ENCODE data around the gene MAGEA9B.
"Not testable (repeated sequence)": the region's sequence is repeated elsewhere in the genome, so short reads cannot be mapped to it uniquely, and the experiment has no call there.

MAGEA9B gene

DNA sequence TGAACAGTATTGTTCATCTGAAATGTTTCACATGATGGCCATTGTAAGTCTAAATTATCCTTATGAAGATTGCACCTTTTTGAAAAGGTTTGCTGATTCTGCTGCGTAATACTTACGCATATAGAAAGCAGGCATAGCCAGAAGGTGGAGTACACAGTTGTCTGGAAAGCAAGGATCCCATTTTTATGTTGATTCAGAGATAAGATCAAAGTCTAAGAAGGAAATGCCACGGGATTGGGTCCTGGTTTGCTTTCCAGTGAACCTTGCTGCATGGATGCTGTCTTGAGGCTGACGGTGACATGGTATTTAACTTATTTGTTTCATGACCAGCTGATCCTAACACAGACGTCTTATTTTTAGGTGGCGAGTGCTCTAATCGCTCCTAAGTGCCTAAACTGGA, 15.5 kb downstream of the MAGEA9B start:
- no peak for DNase-seq (ENCODE audit: low read depth in 2 of 2)

DNA sequence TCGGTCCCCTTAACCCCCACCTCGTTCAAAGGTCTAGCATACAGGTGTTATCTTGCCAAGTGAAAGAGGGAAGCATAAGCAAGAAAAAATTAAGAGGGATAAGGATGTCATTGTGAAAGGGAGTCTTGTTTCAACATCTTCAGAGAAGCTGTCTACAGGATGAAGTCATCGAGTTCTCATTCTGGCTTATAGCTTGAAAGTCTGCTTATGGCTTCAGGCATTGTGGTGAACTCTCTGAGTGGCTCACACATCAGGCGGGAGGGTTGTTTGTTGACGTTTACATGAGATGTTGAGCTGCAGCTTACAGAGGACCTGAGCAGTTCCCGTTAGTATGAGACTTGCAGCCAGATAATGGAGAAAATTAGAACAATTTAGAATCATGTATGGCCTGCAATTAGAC, 16.6 kb downstream of the MAGEA9B start:
- no peak for DNase-seq (ENCODE audit: low read depth in 2 of 2)

- no peak for DNase-seq (ENCODE audit: low read depth in 2 of 2)
These were observed 17.5 kb downstream of the MAGEA9B start for GRCh38 chrX:149569770-149570169.

- no peak for DNase-seq (ENCODE audit: low read depth in 2 of 2)
These were observed 18.5 kb downstream of the MAGEA9B start for GRCh38 chrX:149568701-149569296.

- DNase-seq (ENCODE audit: low read depth in 2 of 2): no peak
These were observed 19.4 kb downstream of the MAGEA9B start for GRCh38 chrX:149567621-149568417.

DNA sequence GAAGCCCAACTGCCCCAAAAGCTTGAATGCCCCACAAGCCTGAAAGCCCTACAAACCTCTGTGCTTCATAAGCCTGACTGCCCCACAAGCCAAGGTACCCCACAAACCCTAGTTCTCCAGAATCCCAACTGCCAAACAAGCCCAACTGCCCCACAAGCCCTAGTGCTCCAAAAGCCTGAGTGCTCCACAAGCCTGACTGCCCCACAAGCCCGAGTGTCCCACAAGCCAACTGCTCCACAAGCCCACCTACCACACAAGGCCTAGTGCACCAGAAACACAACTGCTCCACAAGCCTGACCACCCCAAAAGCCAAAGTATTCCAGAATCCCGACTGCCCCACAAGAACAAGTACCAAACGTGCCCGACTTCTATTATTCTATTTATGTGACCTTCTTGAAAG, 23.9 kb downstream of the MAGEA9B start:
- no peak for DNase-seq (ENCODE audit: low read depth in 2 of 2)

DNA sequence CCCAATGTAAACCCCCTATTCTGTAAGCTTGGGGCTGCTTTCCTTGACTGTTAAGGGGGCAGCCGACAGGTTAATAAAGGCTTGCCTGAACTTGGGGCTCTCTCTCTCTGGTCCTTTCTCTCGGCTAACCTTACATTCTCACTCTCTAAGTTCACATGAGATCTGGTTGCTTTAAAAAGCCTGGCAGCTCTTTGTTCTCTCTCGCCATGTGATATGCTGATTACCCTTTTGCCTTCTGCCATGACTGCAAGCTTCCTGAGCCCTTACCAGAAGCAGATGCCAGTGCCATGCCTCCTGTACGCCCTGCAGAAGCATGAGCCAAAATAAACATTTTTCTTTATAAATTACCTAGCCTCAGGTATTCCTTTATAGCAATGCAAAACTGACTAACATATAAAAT, 32.0 kb downstream of the MAGEA9B start:
- not testable (repeated sequence) for DNase-seq (ENCODE audit: low read depth in 2 of 2)

GRCh38 chrX:149551939-149552248, 35.4 kb downstream of the MAGEA9B start:
- not testable (repeated sequence) for DNase-seq (ENCODE audit: low read depth in 2 of 2)

DNA sequence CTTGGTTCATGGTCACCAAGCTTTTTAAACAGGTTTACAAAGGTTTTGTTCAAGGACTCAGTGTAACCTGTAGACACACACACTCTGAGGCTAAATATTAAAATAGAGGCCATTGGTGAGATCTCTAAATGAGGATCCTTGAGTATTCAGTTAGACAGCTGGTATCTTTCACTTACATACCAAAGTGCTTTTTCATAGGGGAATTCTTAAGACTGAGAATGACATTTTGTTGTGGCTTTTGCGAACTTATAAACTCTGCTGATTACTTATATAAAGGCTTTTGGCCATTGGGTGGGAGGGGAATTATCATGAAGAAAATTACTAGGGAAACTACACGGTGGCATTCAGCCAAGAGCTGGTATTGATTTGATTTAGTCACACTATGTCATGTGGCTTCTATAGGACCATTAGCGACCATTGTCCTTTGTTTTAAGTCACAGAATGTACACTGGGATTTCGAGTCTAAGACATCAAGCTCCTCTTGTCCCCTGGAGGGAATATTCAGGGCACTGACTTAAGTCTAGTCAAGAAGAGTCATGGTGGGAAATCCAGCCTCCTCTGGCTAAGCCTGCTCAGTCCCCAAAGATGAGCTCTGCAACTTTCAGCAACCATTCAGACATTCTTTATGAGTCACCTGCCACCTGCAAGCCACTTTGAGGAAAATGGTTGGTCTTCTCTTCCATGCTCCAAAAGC, 35.9 kb downstream of the MAGEA9B start:
- not testable (repeated sequence) for DNase-seq (ENCODE audit: low read depth in 2 of 2)

- not testable (repeated sequence) for DNase-seq (ENCODE audit: low read depth in 2 of 2)
These were observed 36.8 kb downstream of the MAGEA9B start for GRCh38 chrX:149550454-149550853.

DNA sequence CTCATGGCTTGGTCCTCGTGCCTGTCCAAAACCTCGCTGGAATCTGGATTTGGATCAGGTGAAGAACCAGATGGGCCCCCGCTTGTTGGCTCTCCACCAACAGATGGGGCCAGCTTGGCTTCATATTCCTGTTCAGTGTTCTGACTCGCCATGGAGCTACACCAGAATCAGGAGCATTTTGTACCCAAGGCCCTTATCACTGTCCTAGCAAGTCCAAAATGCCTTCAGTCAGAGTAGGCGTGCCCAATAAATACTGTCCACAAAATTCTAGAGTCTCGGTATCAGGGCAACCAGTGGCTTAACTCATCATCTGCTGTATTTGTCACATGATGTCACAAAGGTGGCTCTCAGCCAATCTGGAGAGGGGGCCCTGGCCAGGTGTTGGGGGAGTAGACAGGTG, 37.6 kb downstream of the MAGEA9B start, which contains the start of gene HSFX3:
HSFX3 (minus strand) TSS at position 224 of the 400 bp plus-strand sequence; CDS start at position 152, 72 bp downstream.
- DNase-seq (ENCODE audit: low read depth in 2 of 2): not testable (repeated sequence)

DNA sequence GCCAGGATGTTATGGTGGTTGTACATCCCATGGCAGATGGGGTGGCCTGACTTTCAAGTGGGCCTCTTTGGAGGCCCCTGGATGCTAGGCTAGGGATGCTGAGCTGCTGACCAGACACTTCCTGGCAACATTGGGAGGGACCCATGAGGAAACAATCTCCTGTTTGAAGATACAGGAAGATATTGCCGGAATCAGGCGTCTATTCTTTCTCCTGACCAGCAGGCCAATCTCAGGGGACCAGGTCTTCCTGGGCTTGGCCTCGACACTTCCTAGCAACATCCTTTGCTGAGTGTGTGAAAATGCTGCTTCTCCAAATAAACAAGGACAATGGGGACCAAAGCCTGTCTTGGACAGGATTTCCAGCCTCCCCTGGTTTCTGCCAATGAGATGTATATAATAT, 39.5 kb downstream of the MAGEA9B start:
- not testable (repeated sequence) for DNase-seq (ENCODE audit: low read depth in 2 of 2)

- not testable (repeated sequence) for DNase-seq (ENCODE audit: low read depth in 2 of 2)
These were observed 40.3 kb downstream of the MAGEA9B start for GRCh38 chrX:149546962-149547361.

DNA sequence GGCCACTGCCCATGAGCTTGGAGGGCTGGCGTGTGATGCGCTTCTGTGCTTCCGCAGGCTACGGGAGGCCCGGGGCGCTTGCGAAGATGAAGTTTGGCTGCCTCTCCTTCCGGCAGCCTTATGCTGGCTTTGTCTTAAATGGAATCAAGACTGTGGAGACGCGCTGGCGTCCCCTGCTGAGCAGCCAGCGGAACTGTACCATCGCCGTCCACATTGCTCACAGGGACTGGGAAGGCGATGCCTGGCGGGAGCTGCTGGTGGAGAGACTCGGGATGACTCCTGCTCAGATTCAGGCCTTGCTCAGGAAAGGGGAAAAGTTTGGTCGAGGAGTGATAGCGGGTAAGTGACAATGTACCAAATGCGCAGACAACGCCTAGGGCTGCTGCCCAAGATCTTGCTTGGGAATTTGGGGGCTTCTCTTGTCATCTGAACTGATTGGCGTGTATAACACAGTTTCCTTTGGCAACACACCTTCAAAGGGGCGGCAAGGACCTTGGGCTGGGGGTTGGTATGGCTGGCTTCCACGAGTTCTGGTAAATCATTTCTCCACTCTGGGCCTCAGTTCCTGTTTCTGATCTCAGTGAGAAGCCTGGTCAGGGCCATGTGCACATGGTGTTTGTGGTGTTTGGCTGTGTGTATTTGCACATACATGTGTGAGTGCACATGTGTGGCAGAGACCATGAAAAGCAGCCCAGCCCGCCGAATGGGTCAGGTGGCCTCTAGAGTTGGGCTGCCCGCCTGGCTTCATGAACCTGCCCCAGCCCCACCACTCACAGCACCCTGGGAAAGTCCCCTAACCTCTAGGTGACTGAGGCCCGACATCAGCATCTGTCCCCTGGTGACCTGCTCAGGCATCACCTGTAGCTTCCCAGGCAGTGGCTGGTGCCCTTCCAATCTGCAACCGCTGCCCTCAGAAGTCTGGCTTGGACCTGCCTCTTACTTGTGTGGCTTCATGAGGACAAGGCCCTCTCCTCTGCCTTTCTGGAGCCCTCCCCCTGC, 41.4 kb downstream of the MAGEA9B start:
- DNase-seq (ENCODE audit: low read depth in 2 of 2): not testable (repeated sequence)

GRCh38 chrX:149541521-149542047, 45.7 kb downstream of the MAGEA9B start:
- no peak for DNase-seq (ENCODE audit: low read depth in 2 of 2)

DNA sequence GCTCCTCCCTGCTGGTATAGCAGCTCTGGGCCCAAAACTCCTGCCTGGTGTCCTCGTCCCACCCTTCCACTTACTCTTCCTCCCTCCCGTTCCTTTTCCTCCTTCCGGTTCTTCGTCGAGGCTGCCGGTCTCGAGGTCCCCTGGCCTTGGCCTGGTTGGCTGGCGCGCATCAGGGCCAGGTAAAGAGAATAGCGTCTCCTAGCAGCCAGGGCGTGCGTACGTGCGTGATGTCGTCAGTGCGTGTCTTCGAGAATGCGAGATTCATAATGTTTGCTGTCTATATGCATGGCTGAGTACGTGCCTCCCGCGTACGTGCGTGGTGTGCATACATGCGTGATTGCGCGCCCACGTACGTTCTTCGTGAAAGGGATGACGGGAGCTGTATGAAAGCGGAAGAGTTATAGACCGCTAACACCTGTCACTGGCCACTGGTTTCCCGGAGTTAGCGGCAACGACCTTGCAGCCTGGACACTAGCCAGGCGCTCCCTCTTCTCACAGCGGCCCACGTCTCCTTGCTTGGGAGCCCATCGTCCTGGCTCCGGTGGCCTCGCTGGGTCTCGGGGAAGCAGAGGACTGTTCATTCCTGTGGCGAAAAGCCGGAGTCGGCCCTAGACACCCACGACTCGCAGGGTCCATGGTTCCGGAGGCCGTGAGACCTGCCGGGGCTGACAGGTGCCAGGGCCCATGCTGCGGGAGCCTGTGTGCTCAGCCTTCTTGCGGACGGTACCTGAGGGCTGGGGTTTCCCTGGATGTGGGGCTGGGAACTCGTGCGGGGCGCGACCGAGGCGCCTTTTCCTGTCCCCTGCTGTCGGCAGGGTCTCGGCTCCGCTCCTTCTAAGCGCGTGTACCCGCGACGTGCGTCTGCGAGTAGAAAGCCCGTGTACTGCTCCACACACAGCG, 46.4 kb downstream of the MAGEA9B start, which contains the start of gene EOLA1:
EOLA1 (plus strand) TSS at position 392 of the 900 bp plus-strand sequence. CDS start 4,619 bp downstream, outside the sequence.
- peak; percentile 69 to 85 for DNase-seq (ENCODE audit: low read depth in 2 of 2)

DNA sequence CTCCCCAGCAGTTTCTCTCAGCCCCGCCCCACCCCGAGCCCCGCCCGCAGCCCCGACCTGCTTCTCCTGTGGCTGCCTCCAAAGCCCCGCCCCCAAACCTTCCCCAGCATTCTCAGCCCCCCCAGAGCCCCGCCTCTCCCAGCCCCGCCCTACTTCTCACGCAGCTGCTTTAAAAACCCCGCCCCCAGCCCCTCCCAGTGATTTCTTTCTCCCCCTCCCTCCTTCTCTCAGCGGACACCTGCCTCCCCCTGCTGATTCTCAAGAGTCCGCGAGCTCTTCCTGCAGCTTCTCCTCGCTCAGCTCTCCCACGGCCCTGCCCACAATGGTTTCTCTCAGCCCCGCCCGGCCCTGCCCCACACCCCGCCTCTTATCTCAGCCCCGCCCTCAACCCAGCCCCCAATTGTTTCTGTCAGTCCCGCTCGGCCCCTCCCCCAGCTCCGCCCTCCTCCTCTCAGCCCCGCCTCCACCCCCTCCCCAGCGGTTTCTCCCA, 47.1 kb downstream of the MAGEA9B start:
- peak; percentile 74 to 82 for DNase-seq (ENCODE audit: low read depth in 2 of 2)

DNA sequence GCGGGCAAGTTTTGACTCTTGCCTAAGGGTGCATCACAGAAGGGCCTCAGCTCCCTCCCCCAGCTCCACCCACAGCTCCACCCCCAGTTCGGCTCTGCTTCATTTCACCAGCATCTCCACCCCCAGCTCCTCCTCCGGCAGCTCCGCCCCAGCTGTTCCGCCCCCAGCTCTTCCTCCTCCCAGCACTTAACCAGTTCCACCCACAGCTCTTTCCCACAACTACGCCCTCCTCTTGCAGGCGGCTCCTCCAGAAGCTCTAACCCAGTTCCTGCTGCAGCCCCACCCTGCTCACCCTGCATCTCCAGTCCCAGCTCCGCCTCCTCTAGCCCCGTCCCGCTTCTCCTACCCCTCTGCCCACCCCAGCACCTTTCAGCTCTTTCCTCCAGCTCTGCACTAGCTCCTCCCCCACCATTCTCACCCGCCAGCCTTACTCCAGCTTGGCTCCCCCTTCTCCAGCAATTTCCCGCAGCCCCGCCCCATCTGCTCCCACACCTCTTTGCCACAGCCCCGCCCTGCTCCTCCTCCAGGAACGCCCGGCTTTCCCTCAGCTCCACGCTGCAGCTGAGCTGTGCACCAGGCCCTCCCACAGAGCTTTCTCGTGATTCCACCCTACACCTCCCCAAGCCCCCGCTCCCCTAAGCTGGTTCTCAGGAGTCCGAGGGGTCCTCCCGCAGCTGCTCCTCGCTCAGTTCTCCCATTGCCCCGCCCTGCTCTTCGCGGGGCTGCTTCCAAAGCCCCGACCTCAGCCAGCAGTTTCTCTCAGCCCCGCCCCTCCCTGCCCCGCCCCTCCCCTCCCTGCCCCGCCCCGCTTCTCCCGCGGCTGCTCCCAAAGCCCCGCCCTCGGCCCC, 47.8 kb downstream of the MAGEA9B start:
- DNase-seq (ENCODE audit: low read depth in 2 of 2): peak; percentile 70 to 79

DNA sequence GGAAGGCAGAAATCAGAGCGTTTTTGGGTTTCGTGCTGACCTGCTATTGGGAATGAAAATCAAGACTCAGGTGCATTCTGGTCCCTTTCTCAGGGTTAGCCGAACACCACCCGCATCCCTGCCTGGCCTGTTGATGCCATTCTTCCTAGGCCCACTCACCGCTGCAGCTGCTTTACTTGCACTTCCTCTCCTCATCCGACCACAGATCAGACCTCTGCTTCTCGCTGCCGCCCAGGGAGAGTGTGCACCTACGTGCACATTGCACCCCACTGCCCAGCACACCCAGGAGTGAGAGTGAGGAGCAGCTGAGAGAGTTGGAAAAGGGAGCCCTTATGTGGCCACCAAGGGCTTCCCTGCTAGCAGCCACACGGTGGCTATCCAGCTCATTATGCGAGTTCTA, 49.8 kb downstream of the MAGEA9B start:
- DNase-seq (ENCODE audit: low read depth in 2 of 2): not testable (repeated sequence)

Data from stimulated activated CD8-positive, alpha-beta memory T cell treated with anti-CD3 and anti-CD28 coated beads, Interleukin-15, amount 100 ng/mL, for 4 hours (primary cell).